Keratinocyte (primary cell): ENCODE data around the gene PARD3. TPM values are rescaled to one million over a fixed set of nuclear protein-coding genes. Genes with fewer than 3 reads are reported as not detected.
A peak's percentile ranks its signal among the peaks of the same experiment; 100 is the strongest.

ENCODE experiments used
- DNase-seq: peaks from one replicate; pipeline ENCODE4 v3.0.0-alpha.2; 2011; ENCODE audit warnings: low read depth, missing footprints, low spot score
- FAIRE-seq: peaks from 2 replicates; lab custom pipeline; 2011; peaks lifted over from hg19 to GRCh38; lab: Jason Lieb, UNC
- H2AFZ ChIP-seq: 2 replicates; pipeline ENCODE4 v1.6.0; 2012; ENCODE audit warnings: low read length, control low read depth, inconsistent platforms; ENCODE audit not compliant: control insufficient read depth
- H3K27ac ChIP-seq: 2 replicates; pipeline ENCODE4 v1.5.1; 2011; ENCODE audit warnings: low read length; ENCODE audit not compliant: control insufficient read depth, insufficient read depth
- H3K27me3 ChIP-seq: 3 replicates; pipeline ENCODE4 v1.6.0; 2011; ENCODE audit warnings: low read length; ENCODE audit not compliant: control insufficient read depth, insufficient read depth; ENCODE audit errors: extremely low read depth
- H3K36me3 ChIP-seq, 2 experiments: 2 replicates in 1 of 2; 3 replicates in 1 of 2; pipeline ENCODE4 v1.5.1; 2011; ENCODE audit warnings: low read length in 2 of 2, mild to moderate bottlenecking in 1 of 2; ENCODE audit not compliant: control insufficient read depth in 2 of 2, insufficient read depth in 2 of 2; ENCODE audit errors: extremely low read depth in 1 of 2
- H3K4me1 ChIP-seq: 3 replicates; pipeline ENCODE4 v1.5.1; 2011; ENCODE audit warnings: low read length; ENCODE audit not compliant: control insufficient read depth, insufficient read depth; ENCODE audit errors: extremely low read depth
- H3K4me2 ChIP-seq: 3 replicates; pipeline ENCODE4 v1.6.0; 2011; ENCODE audit warnings: low read depth, low read length; ENCODE audit not compliant: control insufficient read depth, insufficient read depth; ENCODE audit errors: extremely low read depth
- H3K4me3 ChIP-seq, 3 experiments: fragments of 200-600 bp in 1 of 3; sonication (generic) in 1 of 3; 2 replicates in 2 of 3; 3 replicates in 1 of 3; pipeline ENCODE4 v1.5.1; 2011 to 2016; ENCODE audit warnings: low read length in 3 of 3, mild to moderate bottlenecking in 3 of 3, control low read depth in 2 of 3, inconsistent platforms in 1 of 3, low read depth in 1 of 3, mixed read lengths in 1 of 3, mixed run types in 1 of 3, moderate library complexity in 1 of 3; ENCODE audit not compliant: control insufficient read depth in 2 of 3, insufficient read depth in 2 of 3; ENCODE audit errors: extremely low read depth in 1 of 3
- H3K79me2 ChIP-seq: 2 replicates; pipeline ENCODE4 v1.6.0; 2012; ENCODE audit warnings: low read length; ENCODE audit not compliant: control insufficient read depth, insufficient read depth
- H3K9ac ChIP-seq: 3 replicates; pipeline ENCODE4 v1.6.0; 2011; ENCODE audit warnings: low read length; ENCODE audit not compliant: control insufficient read depth, insufficient read depth; ENCODE audit errors: extremely low read depth
- H3K9me1 ChIP-seq: 3 replicates; pipeline ENCODE4 v1.6.0; 2011; ENCODE audit warnings: low read length; ENCODE audit not compliant: control insufficient read depth, insufficient read depth; ENCODE audit errors: extremely low read depth
- H3K9me3 ChIP-seq: 2 replicates; pipeline ENCODE4 v1.5.1; 2012; ENCODE audit warnings: low read depth, low read length; ENCODE audit not compliant: control insufficient read depth
- H4K20me1 ChIP-seq: 3 replicates; pipeline ENCODE4 v1.6.0; 2011; ENCODE audit warnings: low read length; ENCODE audit not compliant: control insufficient read depth, insufficient read depth; ENCODE audit errors: extremely low read depth
- EZH2 ChIP-seq: IDR thresholded peaks from one replicate; pipeline ENCODE4 v1.6.1; 2012; ENCODE audit warnings: inconsistent platforms, mild to moderate bottlenecking, low read length, moderate library complexity
- dilution Hi-C: fragments of 300-500 bp; cut with MboI; formaldehyde crosslinking; loops from one replicate; pipeline ENCODE4 v1.7.0; 2020; ENCODE audit warnings: low sequenced_read_pairs; ENCODE audit not compliant: extremely low pct_ligation_motif_present
- polyA plus RNA-seq, 5 experiments: library from polyadenylated mRNA; depleted of rRNA in 3 of 5; stranded (reverse) in 3 of 5; stranded (forward) in 1 of 5; unstranded in 1 of 5; fragments of >200 nt; gene quantifications; 1 replicate in 1 of 5; 2 replicates in 3 of 5; 3 replicates in 1 of 5; pipeline versions ENCODE4 v1.2.1 to v1.2.3, GENCODE V29; 2011 to 2012; ENCODE audit warnings: missing spikeins in 2 of 5, low read depth in 1 of 5, low replicate concordance in 1 of 5
- TF ChIP-seq, protein P1 (sequence below), 3 experiments: IDR thresholded peaks in 1 of 3; conservative IDR thresholded peaks in 1 of 3; optimal IDR thresholded peaks in 1 of 3; 2 replicates in 2 of 3; 3 replicates in 1 of 3; pipeline versions ENCODE3 to v1.5.1; 2011; ENCODE audit warnings: low read length in 3 of 3, mild to moderate bottlenecking in 3 of 3, moderate library complexity in 2 of 3, control low read depth in 1 of 3, inconsistent platforms in 1 of 3; ENCODE audit not compliant: insufficient read depth in 2 of 3; ENCODE audit errors: extremely low read depth in 1 of 3

The PARD3 gene
- polyA plus RNA-seq, 1 donor (not counting 4 experiments of a cell fraction or from before 2014, with no cell fraction given) = 46.4 TPM

DNA sequence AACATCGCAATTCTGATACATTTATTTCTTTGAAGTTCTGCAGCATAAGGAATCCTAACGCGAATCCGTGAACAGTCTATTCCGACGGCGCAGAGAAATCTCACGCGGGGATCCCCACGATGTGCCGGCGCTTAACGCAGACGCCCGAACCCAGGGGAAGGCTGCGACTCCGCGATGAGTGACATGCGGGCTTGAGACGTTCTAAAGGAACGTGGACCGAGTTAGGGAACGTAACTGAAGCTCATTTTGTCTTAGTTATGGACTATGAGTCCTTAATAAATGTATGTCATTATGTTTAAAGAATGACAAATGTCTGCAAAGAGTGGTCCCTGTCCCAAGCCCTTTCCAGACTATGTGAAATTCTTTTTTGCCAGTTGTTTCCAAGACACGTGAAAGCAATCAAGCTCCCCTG lies 995 bp upstream of the PARD3 start:
- no peak overlapping the region for H3K27ac ChIP-seq
- dilution Hi-C loops = no loop called here
- no peak for DNase-seq

DNA sequence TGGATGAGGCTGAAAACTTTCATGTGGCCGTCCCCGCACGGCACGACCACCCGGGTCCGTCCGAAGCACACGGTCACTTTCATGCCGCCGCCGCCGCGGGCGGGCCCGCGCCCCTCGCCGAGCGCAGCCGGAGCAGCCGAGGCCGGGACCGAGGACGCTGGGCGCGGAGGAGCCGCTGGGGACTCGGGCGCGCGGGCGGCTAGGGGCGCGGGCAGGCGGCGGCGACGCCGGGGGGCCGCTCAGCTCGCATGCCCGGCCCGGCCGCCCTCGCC lies 247 bp downstream of the PARD3 start:
- H3K27me3 ChIP-seq = no peaks in the 10 kb centered on the region
- no peaks in the 10 kb centered on the region for H3K9me3 ChIP-seq
- FAIRE-seq = no peak
- H4K20me1 ChIP-seq = no peaks in the 10 kb centered on the region
- no peaks in the 10 kb centered on the region for H3K9me1 ChIP-seq
- H3K9ac ChIP-seq = peak overlapping the region; percentile 87
- peaks cover 22% of the 10 kb centered on the region for H3K4me1 ChIP-seq
- dilution Hi-C loops = no loop called here
- peaks cover 45% of the 10 kb centered on the region for H3K79me2 ChIP-seq
- no peak overlapping the region for H2AFZ ChIP-seq
- H3K4me2 ChIP-seq = no peak overlapping the region
- H3K36me3 ChIP-seq = no peaks in the 10 kb centered on the region
- peak overlapping the region; percentile 45 for H3K27ac ChIP-seq
- peak overlapping the region in 2 of 3 experiments; percentile 74 to 85 for H3K4me3 ChIP-seq
- TF ChIP-seq EZH2 = no peak
- TF ChIP-seq, protein P1, sequence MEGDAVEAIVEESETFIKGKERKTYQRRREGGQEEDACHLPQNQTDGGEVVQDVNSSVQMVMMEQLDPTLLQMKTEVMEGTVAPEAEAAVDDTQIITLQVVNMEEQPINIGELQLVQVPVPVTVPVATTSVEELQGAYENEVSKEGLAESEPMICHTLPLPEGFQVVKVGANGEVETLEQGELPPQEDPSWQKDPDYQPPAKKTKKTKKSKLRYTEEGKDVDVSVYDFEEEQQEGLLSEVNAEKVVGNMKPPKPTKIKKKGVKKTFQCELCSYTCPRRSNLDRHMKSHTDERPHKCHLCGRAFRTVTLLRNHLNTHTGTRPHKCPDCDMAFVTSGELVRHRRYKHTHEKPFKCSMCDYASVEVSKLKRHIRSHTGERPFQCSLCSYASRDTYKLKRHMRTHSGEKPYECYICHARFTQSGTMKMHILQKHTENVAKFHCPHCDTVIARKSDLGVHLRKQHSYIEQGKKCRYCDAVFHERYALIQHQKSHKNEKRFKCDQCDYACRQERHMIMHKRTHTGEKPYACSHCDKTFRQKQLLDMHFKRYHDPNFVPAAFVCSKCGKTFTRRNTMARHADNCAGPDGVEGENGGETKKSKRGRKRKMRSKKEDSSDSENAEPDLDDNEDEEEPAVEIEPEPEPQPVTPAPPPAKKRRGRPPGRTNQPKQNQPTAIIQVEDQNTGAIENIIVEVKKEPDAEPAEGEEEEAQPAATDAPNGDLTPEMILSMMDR (optimal IDR thresholded peaks at IDR 0.05 in 1 of 3, IDR thresholded peaks at IDR 0.05 in 1 of 3, conservative IDR thresholded peaks at IDR 0.05 in 1 of 3; ENCODE audit: extremely low read depth in 1 of 3, insufficient read depth in 2 of 3, low read length in 3 of 3) = no peak
- no peak for DNase-seq

More for the DNA sequence above, 995 bp upstream of the PARD3 start:
- FAIRE-seq = no peak
- Histone ChIP-seq H2AFZ (peak overlapping the region; percentile 47), H3K4me2 (peak overlapping the region; percentile 78), H3K36me3 (no peaks in the 10 kb centered on the region), H3K79me2 (peaks cover 33% of the 10 kb centered on the region), H3K4me3 (peak overlapping the region in 2 of 3 experiments; percentile 58 to 67), H3K9ac (peak overlapping the region; percentile 55), H4K20me1 (no peaks in the 10 kb centered on the region), H3K27me3 (no peaks in the 10 kb centered on the region), H3K9me1 (no peaks in the 10 kb centered on the region), H3K9me3 (no peaks in the 10 kb centered on the region), H3K4me1 (peaks cover 20% of the 10 kb centered on the region)
- no peak for TF ChIP-seq EZH2
- TF ChIP-seq, protein P1 (optimal IDR thresholded peaks at IDR 0.05 in 1 of 3, IDR thresholded peaks at IDR 0.05 in 1 of 3, conservative IDR thresholded peaks at IDR 0.05 in 1 of 3; ENCODE audit: extremely low read depth in 1 of 3, insufficient read depth in 2 of 3, low read length in 3 of 3) = no peak
